Measurements from ENCODE around the gene HDAC4. TPM values are rescaled to one million over a fixed set of nuclear protein-coding genes. Genes with fewer than 3 reads are reported as not detected.

The HDAC4 gene
- total and polyA plus RNA-seq, 2 of the 8 experiments (the other 6 are each of a cell fraction or from before 2014, with no cell fraction given), result 15.4 to 31.5 TPM

GRCh38 chr2:239381709-239382134 lies 19.1 kb downstream of the HDAC4 start:
- ChIA-PET CTCF (ENCODE audit: partially characterized antibody) (interaction anchor here (0.9 to 4.1 kb wide), 8 partner anchors 9 to 237 kb away, joined by 3 to 30 read pairs (median 3); no protein-coding TSS in a partner anchor), POLR2A (ENCODE audit: partially characterized antibody) (interaction anchor here (0.7 to 1.8 kb wide), 2 partner anchors 10 to 266 kb away, joined by 4 to 7 read pairs; no protein-coding TSS in a partner anchor)
- TF ChIP-seq KDM5A (IDR thresholded peaks at IDR 0.05; ENCODE audit: low read length) (no peak), SP4 (IDR thresholded peaks at IDR 0.05; ENCODE audit: low read length) (no peak), RFX5 (IDR thresholded peaks at IDR 0.05; ENCODE audit: borderline replicate concordance, low read depth, low read length) (no peak), CBX8 (IDR thresholded peaks at IDR 0.05; ENCODE audit: borderline replicate concordance, low read depth, low read length) (no peak), GABPA (IDR thresholded peaks at IDR 0.05; ENCODE audit: borderline replicate concordance, insufficient read depth, low read length) (no peak)
- Histone ChIP-seq H2AK5ac (ENCODE audit: low read depth, low read length) (no peak overlapping the region), H2BK5ac (ENCODE audit: low read depth, low read length) (no peak overlapping the region; the same call in 1 of the 2 replicates), H2AFZ (ENCODE audit: low read length) (no peak overlapping the region), H3K9ac (replicated peaks in 1 of 4; ENCODE audit: extremely low read depth in 1 of 4, low read depth in 3 of 4, low read length in 3 of 4) (no peak overlapping the region), H3K36me3 (ENCODE audit: control insufficient read depth in 2 of 4, insufficient read depth in 4 of 4, low read length in 3 of 4) (no peaks in the 10 kb centered on the region; a peak in 1 of 8 replicates), H3K9me3 (ENCODE audit: insufficient read depth in 2 of 2, low read depth in 1 of 2, low read length in 1 of 2) (no peaks in the 10 kb centered on the region), H3K23ac (ENCODE audit: insufficient read length) (no peak overlapping the region), H3K56ac (replicated peaks; ENCODE audit: insufficient read length, low read depth, low read length) (no peak overlapping the region), H3K27ac (ENCODE audit: low read depth, low read length) (no peak overlapping the region), H4K8ac (ENCODE audit: extremely low read depth, insufficient read depth, low read length) (no peak overlapping the region; the same call in 1 of the 2 replicates), H4K5ac (ENCODE audit: insufficient read length, low read depth, low read length) (no peak overlapping the region), H4K91ac (replicated peaks; ENCODE audit: insufficient read length, low read length) (no peak overlapping the region), H2BK15ac (ENCODE audit: low read length) (no peak overlapping the region), H2BK20ac (ENCODE audit: low read length) (no peak overlapping the region), H3K79me1 (ENCODE audit: low read depth, low read length) (peaks cover 32% of the 10 kb centered on the region), H3K18ac (ENCODE audit: extremely low read depth, low read length) (no peak overlapping the region; the same call in 1 of the 2 replicates), H2BK120ac (replicated peaks; ENCODE audit: low read depth, low read length) (no peak overlapping the region), H3K27me3 (replicated peaks in 1 of 4; ENCODE audit: control insufficient read depth in 3 of 4, extremely low read depth in 1 of 4, insufficient read depth in 3 of 4, low read length in 3 of 4) (no peaks in the 10 kb centered on the region), H3K23me2 (ENCODE audit: low read depth, low read length) (no peaks in the 10 kb centered on the region), H3K4me1 (replicated peaks in 1 of 4; ENCODE audit: control insufficient read depth in 3 of 4, insufficient read depth in 4 of 4, low read length in 3 of 4) (peaks cover 12 to 35% (median 20%) of the 10 kb centered on the region in 4 experiments), H3K14ac (ENCODE audit: insufficient read length) (no peak overlapping the region), H4K20me1 (replicated peaks in 1 of 2; ENCODE audit: control insufficient read depth in 1 of 2, insufficient read depth in 2 of 2, low read length in 2 of 2) (peaks cover 25 to 33% of the 10 kb centered on the region in 2 experiments), H3K4me2 (ENCODE audit: insufficient read depth in 1 of 2, low read depth in 2 of 2, low read length in 2 of 2) (peak overlapping the region; percentile 36 to 53; a peak in 3 of 4 replicates), H2BK12ac (ENCODE audit: low read depth, low read length) (no peak overlapping the region), H3K4me3 (ENCODE audit: extremely low read depth in 1 of 4, insufficient read depth in 2 of 4, low read depth in 3 of 4, low read length in 4 of 4) (0 out of 8 replicates have a peak overlapping the region, but pooled peaks of 1 of the 4 experiments have one; percentile 22), H3K4ac (replicated peaks; ENCODE audit: insufficient read length, low read depth, low read length) (no peak overlapping the region), H3K79me2 (ENCODE audit: control insufficient read depth in 1 of 2, insufficient read depth in 2 of 2, low read length in 2 of 2) (peaks cover 0 to 90% of the 10 kb centered on the region in 2 experiments; a peak in 2 of 4 replicates)
- DNase-seq (ENCODE audit: low read depth in 1 of 2, low spot score in 2 of 2) (no peak), FAIRE-seq (no peak)
- 62% methylated on average over 7 of the region's 7 CpGs; no CpG with 5 or more reads in 1 of the 2 experiments for WGBS, 2 experiments (ENCODE audit: extremely low coverage in 1 of 2, insufficient coverage in 1 of 2, insufficient read length in 1 of 2, insufficient replicate concordance in 2 of 2, low coverage in 1 of 2, low lambda C conversion rate in 2 of 2, missing lambda C conversion rate in 1 of 2)

Measured in H1 (cell line).